IPS-18a (cell line): ENCODE results near the gene UNC45B.
"Not testable (repeated sequence)": the region's sequence is repeated elsewhere in the genome, so short reads cannot be mapped to it uniquely, and the experiment has no call there.

Experiments
- H3K27ac ChIP-seq: one replicate; pipeline ENCODE4 v1.5.1; 2013; ENCODE audit warnings: low read length
- H3K27me3 ChIP-seq: one replicate; pipeline ENCODE4 v1.6.1; 2013; ENCODE audit warnings: mild to moderate bottlenecking, low read length; ENCODE audit not compliant: control insufficient read depth, insufficient read depth
- H3K36me3 ChIP-seq: one replicate; pipeline ENCODE4 v1.6.1; 2013; ENCODE audit warnings: low read depth, low read length; ENCODE audit not compliant: control insufficient read depth
- H3K4me1 ChIP-seq: one replicate; pipeline ENCODE4 v1.6.1; 2013; ENCODE audit warnings: low read depth, low read length; ENCODE audit not compliant: control insufficient read depth
- H3K4me3 ChIP-seq: one replicate; pipeline ENCODE4 v1.5.1; 2013; ENCODE audit warnings: low read length
- H3K9ac ChIP-seq: one replicate; pipeline ENCODE4 v1.6.1; 2013; ENCODE audit warnings: mild to moderate bottlenecking, low read length, moderate library complexity
- H3K9me3 ChIP-seq: one replicate; pipeline ENCODE4 v1.6.1; 2013; ENCODE audit warnings: low read depth, low read length; ENCODE audit not compliant: control insufficient read depth

Gene UNC45B

GRCh38 chr17:35202582-35202981, 55.0 kb downstream of the UNC45B start:
- H3K27me3 ChIP-seq, H3K4me1 ChIP-seq, H3K4me3 ChIP-seq, H3K9me3 ChIP-seq, H3K27ac ChIP-seq, H3K36me3 ChIP-seq, H3K9ac ChIP-seq: not testable (repeated sequence)

DNA sequence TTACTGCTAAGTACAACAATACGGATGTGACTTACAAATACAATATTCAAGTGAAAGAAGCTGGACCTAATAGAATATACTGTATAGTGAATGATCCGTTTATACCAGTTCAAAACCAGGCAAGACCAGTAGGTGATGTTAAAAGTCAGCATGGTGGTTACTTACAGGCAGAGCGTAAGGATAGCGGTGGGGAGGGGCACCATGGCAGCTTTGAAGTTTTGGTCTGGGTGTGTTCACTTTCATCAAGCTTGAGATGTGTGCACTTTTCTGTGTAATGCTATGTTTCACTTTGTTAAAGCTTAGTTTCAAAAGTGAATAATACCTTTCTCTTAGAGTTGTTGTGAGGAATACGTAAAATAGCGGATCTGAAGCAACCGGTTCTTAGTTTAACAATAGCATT, 63.1 kb downstream of the UNC45B start:
- no peaks in the 10 kb centered on the region for H3K9me3 ChIP-seq
- no peaks in the 10 kb centered on the region for H3K36me3 ChIP-seq
- no peaks in the 10 kb centered on the region for H3K27me3 ChIP-seq
- no peak overlapping the region for H3K4me3 ChIP-seq
- H3K27ac ChIP-seq: no peak overlapping the region
- H3K4me1 ChIP-seq: peaks cover under 1% of the 10 kb centered on the region
- H3K9ac ChIP-seq: no peak overlapping the region

GRCh38 chr17:35212668-35213067, 65.1 kb downstream of the UNC45B start:
- no peaks in the 10 kb centered on the region for H3K36me3 ChIP-seq
- H3K4me1 ChIP-seq: peaks cover 3% of the 10 kb centered on the region
- H3K27me3 ChIP-seq: no peaks in the 10 kb centered on the region
- H3K4me3 ChIP-seq: no peak overlapping the region
- H3K27ac ChIP-seq: no peak overlapping the region
- H3K9me3 ChIP-seq: no peaks in the 10 kb centered on the region
- H3K9ac ChIP-seq: no peak overlapping the region

DNA sequence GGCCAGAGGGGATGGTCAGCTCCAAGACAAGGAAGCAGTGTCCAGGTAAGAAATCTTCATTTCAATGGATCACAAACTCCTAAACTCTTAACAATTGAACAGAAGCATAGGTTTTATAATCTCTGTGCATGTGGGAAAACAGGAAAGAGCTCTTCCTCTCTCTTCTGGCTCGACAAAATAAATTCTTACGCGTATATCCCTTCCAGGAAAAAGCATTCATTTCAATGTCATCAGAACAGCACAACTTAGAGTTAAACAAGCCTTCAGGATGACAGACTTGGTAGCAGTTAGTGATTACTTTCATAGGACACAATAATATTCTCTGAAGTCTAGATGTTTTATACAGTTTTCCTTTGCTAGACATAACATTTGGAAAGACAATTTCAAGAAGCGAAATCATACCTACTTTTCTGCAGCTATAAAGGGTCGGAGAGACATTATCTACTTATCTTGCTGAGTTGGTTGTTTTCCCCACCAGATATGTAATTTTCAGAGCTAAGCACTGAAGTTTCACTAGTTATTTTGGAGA, 65.9 kb downstream of the UNC45B start:
- H3K27me3 ChIP-seq: no peaks in the 10 kb centered on the region
- H3K36me3 ChIP-seq: no peaks in the 10 kb centered on the region
- no peak overlapping the region for H3K9ac ChIP-seq
- H3K27ac ChIP-seq: no peak overlapping the region
- H3K4me3 ChIP-seq: no peak overlapping the region
- H3K4me1 ChIP-seq: peaks cover 3% of the 10 kb centered on the region
- no peaks in the 10 kb centered on the region for H3K9me3 ChIP-seq

GRCh38 chr17:35214192-35214591, 66.6 kb downstream of the UNC45B start:
- Histone ChIP-seq H3K9me3 (no peaks in the 10 kb centered on the region), H3K4me3 (no peak overlapping the region), H3K27me3 (no peaks in the 10 kb centered on the region), H3K36me3 (no peaks in the 10 kb centered on the region), H3K9ac (no peak overlapping the region), H3K27ac (no peak overlapping the region), H3K4me1 (peaks cover 3% of the 10 kb centered on the region)

GRCh38 chr17:35214631-35215273, 67.1 kb downstream of the UNC45B start:
- H3K9ac ChIP-seq: no peak overlapping the region

GRCh38 chr17:35217107-35217506, 69.5 kb downstream of the UNC45B start:
- H3K9me3 ChIP-seq: no peaks in the 10 kb centered on the region
- H3K27me3 ChIP-seq: no peaks in the 10 kb centered on the region
- H3K36me3 ChIP-seq: no peaks in the 10 kb centered on the region
- H3K4me3 ChIP-seq: no peak overlapping the region
- H3K9ac ChIP-seq: no peak overlapping the region
- H3K4me1 ChIP-seq: peaks cover 3% of the 10 kb centered on the region
- H3K27ac ChIP-seq: no peak overlapping the region

More at GRCh38 chr17:35214631-35215273, 67.1 kb downstream of the UNC45B start:
- Histone ChIP-seq H3K4me1 (peaks cover 3% of the 10 kb centered on the region), H3K27me3 (no peaks in the 10 kb centered on the region), H3K27ac (no peak overlapping the region), H3K4me3 (no peak overlapping the region), H3K9me3 (no peaks in the 10 kb centered on the region), H3K36me3 (no peaks in the 10 kb centered on the region)

- H3K36me3 ChIP-seq: no peaks in the 10 kb centered on the region
- H3K4me1 ChIP-seq: peaks cover 3% of the 10 kb centered on the region
- no peak overlapping the region for H3K27ac ChIP-seq
Observed at GRCh38 chr17:35218915-35219314, 71.3 kb downstream of the UNC45B start.

DNA sequence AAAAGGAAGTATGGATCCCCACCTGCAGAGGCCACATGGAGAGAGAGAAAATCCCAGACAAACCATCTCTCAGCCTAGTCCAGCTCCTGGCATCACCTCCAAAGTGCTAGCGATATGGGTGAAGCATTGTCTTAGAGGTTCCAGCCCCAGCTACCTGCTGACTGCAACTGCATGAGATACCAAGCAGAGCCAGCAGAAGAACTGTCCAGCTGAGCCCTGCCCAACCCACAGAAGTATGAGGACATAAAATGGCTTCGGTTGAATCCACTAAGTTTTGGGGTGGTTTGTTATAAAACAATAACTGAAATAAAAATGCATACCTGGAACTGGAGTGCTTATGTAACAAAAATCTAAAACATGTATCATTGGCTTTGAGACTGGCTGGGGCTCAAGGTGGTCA, 74.8 kb downstream of the UNC45B start:
- no peak overlapping the region for H3K27ac ChIP-seq
- H3K9me3 ChIP-seq: no peaks in the 10 kb centered on the region
- H3K9ac ChIP-seq: no peak overlapping the region
- H3K4me3 ChIP-seq: no peak overlapping the region
- H3K36me3 ChIP-seq: no peaks in the 10 kb centered on the region
- H3K4me1 ChIP-seq: no peaks in the 10 kb centered on the region
- H3K27me3 ChIP-seq: no peaks in the 10 kb centered on the region

More at GRCh38 chr17:35218915-35219314, 71.3 kb downstream of the UNC45B start:
- H3K9ac ChIP-seq: no peak overlapping the region
- H3K4me3 ChIP-seq: no peak overlapping the region
- no peaks in the 10 kb centered on the region for H3K9me3 ChIP-seq
- H3K27me3 ChIP-seq: no peaks in the 10 kb centered on the region

GRCh38 chr17:35224436-35224835, 76.8 kb downstream of the UNC45B start:
- H3K4me3 ChIP-seq: no peak overlapping the region
- no peak overlapping the region for H3K27ac ChIP-seq
- no peak overlapping the region for H3K9ac ChIP-seq
- no peaks in the 10 kb centered on the region for H3K27me3 ChIP-seq
- H3K9me3 ChIP-seq: no peaks in the 10 kb centered on the region
- H3K4me1 ChIP-seq: no peaks in the 10 kb centered on the region
- H3K36me3 ChIP-seq: no peaks in the 10 kb centered on the region

DNA sequence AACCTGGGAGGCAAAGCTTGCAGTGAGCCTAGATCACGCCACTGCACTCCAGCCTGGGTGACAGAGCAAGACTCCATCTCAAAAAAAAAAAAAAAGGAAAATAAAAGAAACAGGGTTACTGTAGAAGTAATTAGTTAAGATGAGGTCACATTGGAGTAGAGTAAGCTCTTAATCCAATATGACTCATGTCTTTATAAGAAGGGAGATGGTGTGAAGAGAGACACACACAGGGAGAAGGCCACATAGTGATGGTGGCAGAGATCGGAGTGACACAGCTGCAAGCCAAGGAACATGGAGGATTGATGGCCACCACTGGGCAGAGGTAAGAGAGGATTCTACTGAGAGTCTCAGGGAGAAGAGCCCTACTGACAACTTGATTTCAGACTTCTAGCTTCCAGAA, 79.9 kb downstream of the UNC45B start:
- no peak overlapping the region for H3K27ac ChIP-seq
- no peak overlapping the region for H3K9ac ChIP-seq
- no peaks in the 10 kb centered on the region for H3K36me3 ChIP-seq
- no peaks in the 10 kb centered on the region for H3K27me3 ChIP-seq
- H3K9me3 ChIP-seq: no peaks in the 10 kb centered on the region
- no peak overlapping the region for H3K4me3 ChIP-seq
- no peaks in the 10 kb centered on the region for H3K4me1 ChIP-seq

- Histone ChIP-seq H3K27me3 (no peaks in the 10 kb centered on the region), H3K36me3 (no peaks in the 10 kb centered on the region), H3K4me1 (no peaks in the 10 kb centered on the region), H3K27ac (no peak overlapping the region), H3K9me3 (no peaks in the 10 kb centered on the region), H3K4me3 (no peak overlapping the region), H3K9ac (no peak overlapping the region)
Observed at GRCh38 chr17:35229638-35230037, 82.0 kb downstream of the UNC45B start.
